T-cell (primary cell): ENCODE results near the gene TAF4. TPM values are rescaled to one million over a fixed set of nuclear protein-coding genes. Genes with fewer than 3 reads are reported as not detected.

Experiments
- ATAC-seq, 4 experiments: fragments of 200-7000 bp in 3 of 4; fragments of 150-1000 bp in 1 of 4; cut with Tn5 transposase; replicated peaks in 1 of 4; 1 replicate in 3 of 4; 2 replicates in 1 of 4; pipeline ENCODE4 v1.10.0; 2021; ENCODE audit warnings: moderate library complexity in 3 of 4, mild to moderate bottlenecking in 2 of 4, moderate number of reproducible peaks in 1 of 4
- CTCF ChIA-PET, 2 donors: fragments of 300-600 bp; sonication (Branson Sonifier 250); formaldehyde crosslinking; loops; one replicate each; lab custom pipeline; 2022; ENCODE audit warnings: antibody characterized with exemption in 2 of 2; lab: Charles Lee
- POLR2A ChIA-PET, 2 donors: fragments of 300-600 bp; sonication (Branson Sonifier 250); formaldehyde crosslinking; loops; one replicate each; lab custom pipeline; 2022; ENCODE audit warnings: antibody characterized with exemption in 2 of 2; lab: Charles Lee
- DNase-seq, 35 experiments: peaks; one replicate each; pipeline versions ENCODE4 v3.0.0 to v3.0.0-alpha.2; 2013 to 2023
- H3K27ac ChIP-seq: one replicate; pipeline ENCODE4 v1.5.1; 2013; ENCODE audit warnings: low read length
- H3K27me3 ChIP-seq, 2 experiments: replicated peaks in 1 of 2; 1 replicate in 1 of 2; 2 replicates in 1 of 2; pipeline versions ENCODE4 v1.6.1 to v1.7.0; 2013; ENCODE audit warnings: low read length in 1 of 2, mixed read lengths in 1 of 2; ENCODE audit not compliant: control insufficient read depth in 2 of 2, insufficient read depth in 2 of 2; ENCODE audit errors: extremely low read depth in 1 of 2
- H3K36me3 ChIP-seq, 2 donors: 1 replicate in 1 of 2; 2 replicates in 1 of 2; pipeline versions ENCODE4 v1.6.1 to v1.7.0; 2013; ENCODE audit warnings: low read length in 1 of 2; ENCODE audit not compliant: control insufficient read depth in 2 of 2, insufficient read depth in 1 of 2; ENCODE audit errors: extremely low read depth in 1 of 2
- H3K4me1 ChIP-seq, 2 experiments: 1 replicate in 1 of 2; 2 replicates in 1 of 2; pipeline versions ENCODE4 v1.6.1 to v1.7.0; 2013; ENCODE audit warnings: low read length in 2 of 2, mixed read lengths in 1 of 2; ENCODE audit not compliant: insufficient read depth in 2 of 2, control insufficient read depth in 1 of 2; ENCODE audit errors: extremely low read depth in 1 of 2
- H3K4me3 ChIP-seq, 2 donors: 1 replicate in 1 of 2; 2 replicates in 1 of 2; pipeline versions ENCODE4 v1.5.1 to v1.7.0; 2013; ENCODE audit warnings: mild to moderate bottlenecking in 2 of 2, low read length in 1 of 2, moderate library complexity in 1 of 2; ENCODE audit not compliant: control insufficient read depth in 1 of 2; ENCODE audit errors: extremely low read depth in 1 of 2
- H3K9me3 ChIP-seq: 2 replicates; pipeline ENCODE4 v1.7.0; 2013
- H3K27ac Mint-ChIP-seq, 2 donors: one replicate each; pipeline ENCODE4 v1.8.0; 2020 to 2021; ENCODE audit warnings: mild to moderate bottlenecking in 2 of 2, mixed read lengths in 2 of 2
- H3K27me3 Mint-ChIP-seq, 2 donors: one replicate each; pipeline ENCODE4 v1.8.0; 2021 to 2022; ENCODE audit warnings: mixed read lengths in 2 of 2
- H3K36me3 Mint-ChIP-seq: one replicate; pipeline ENCODE4 v1.8.0; 2021; ENCODE audit warnings: mixed read lengths
- H3K4me1 Mint-ChIP-seq, 3 donors: one replicate each; pipeline ENCODE4 v1.8.0; 2020 to 2022; ENCODE audit warnings: mixed read lengths in 3 of 3, mild to moderate bottlenecking in 1 of 3
- H3K4me3 Mint-ChIP-seq, 3 donors: one replicate each; pipeline ENCODE4 v1.8.0; 2020 to 2022; ENCODE audit warnings: mild to moderate bottlenecking in 3 of 3, mixed read lengths in 3 of 3, moderate library complexity in 3 of 3
- H3K9me3 Mint-ChIP-seq, 3 donors: one replicate each; pipeline ENCODE4 v1.8.0; 2020 to 2022; ENCODE audit warnings: mixed read lengths in 3 of 3
- WGBS: methylation state at CpG from one replicate; pipeline ENCODE4 v1.1.5; 2013; ENCODE audit warnings: missing lambda C conversion rate; ENCODE audit not compliant: insufficient coverage; 5-methylcytosine and 5-hydroxymethylcytosine counted together
- total RNA-seq, 35 experiments: library from RNA in 6 of 35; stranded (reverse) in 6 of 35; fragments of 120-200 nt in 1 of 35; gene quantifications; one replicate each; pipeline versions ENCODE4 v1.2.1 to v1.2.4 and lab custom pipeline; 2013 to 2026

Gene TAF4
- total RNA-seq, 5 donors from 2014 or later (not counting 1 experiment from before 2014, with no cell fraction given): 21.7 to 39.5 (median 35.2) TPM

DNA sequence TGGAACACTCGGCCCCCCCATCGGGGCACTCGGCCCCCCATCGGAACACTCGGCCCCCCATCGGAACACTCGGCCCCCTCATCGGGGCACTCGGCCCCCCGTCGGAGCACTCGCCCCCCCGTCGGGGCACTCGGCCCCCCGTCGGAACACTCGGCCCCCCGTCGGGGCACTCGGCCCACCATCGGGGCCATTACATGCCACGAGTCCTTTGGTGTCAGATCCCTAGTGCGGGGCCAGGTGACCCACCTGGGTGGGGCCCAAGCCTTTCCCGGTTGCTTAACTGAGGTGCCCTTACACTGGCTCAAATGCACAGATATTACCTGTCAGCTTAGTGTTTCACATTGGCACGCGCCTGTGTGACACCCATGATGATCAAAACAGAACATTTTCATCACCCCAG is 95.9 kb downstream of the TAF4 start:
- ChIA-PET POLR2A (no interaction called here), CTCF (no interaction called here)
- no peak for ATAC-seq

DNA sequence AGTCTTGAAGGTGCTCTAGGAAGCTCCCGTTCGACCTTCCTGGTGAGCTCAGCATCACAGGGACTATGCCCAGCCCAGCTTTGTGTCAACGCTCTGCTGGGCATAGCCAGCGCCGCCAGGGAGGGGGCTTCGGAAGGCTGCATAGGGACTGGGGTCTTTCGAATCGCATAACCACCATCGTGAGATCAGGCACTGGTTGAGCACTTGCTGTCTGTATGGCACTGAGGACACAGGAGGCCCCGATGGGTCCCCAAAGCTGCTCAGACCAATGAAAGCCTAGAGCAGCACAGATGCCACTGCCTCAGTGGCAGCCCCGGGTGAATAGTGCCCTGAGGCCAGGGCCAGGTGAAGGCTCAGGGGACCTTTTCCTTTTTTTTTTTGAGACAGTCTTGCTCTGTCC is 96.7 kb downstream of the TAF4 start:
- DNase-seq (no peak), ATAC-seq (no peak)
- ChIA-PET CTCF (no interaction called here), POLR2A (no interaction called here)
- no peak overlapping the region for H3K27ac ChIP-seq
- no peaks in the 10 kb centered on the region for H3K9me3 ChIP-seq
- Mint-ChIP-seq H3K27ac (no peak overlapping the region), H3K27me3 (peaks cover 4 to 26% of the 10 kb centered on the region in 2 donors), H3K4me3 (no peak overlapping the region), H3K4me1 (peaks cover 0 to 5% (median 0%) of the 10 kb centered on the region in 3 donors), H3K9me3 (peaks cover 0 to 5% (median 0%) of the 10 kb centered on the region in 3 donors), H3K36me3 (peaks cover 22% of the 10 kb centered on the region)
- peaks cover 0 to 36% of the 10 kb centered on the region in 2 experiments for H3K27me3 ChIP-seq
- 95% methylated on average over 11 of the region's 11 CpGs for WGBS
- no peak overlapping the region for H3K4me3 ChIP-seq
- peaks cover 3 to 10% of the 10 kb centered on the region in 2 donors for H3K36me3 ChIP-seq
- peaks cover 0 to 4% of the 10 kb centered on the region in 2 experiments for H3K4me1 ChIP-seq

More for the DNA sequence above, 95.9 kb downstream of the TAF4 start:
- Mint-ChIP-seq H3K9me3 (peaks cover 0 to 5% (median 0%) of the 10 kb centered on the region in 3 donors), H3K4me1 (peaks cover 0 to 5% (median 0%) of the 10 kb centered on the region in 3 donors), H3K27me3 (peaks cover 4 to 23% of the 10 kb centered on the region in 2 donors), H3K4me3 (no peak overlapping the region), H3K27ac (no peak overlapping the region), H3K36me3 (peaks cover 30% of the 10 kb centered on the region)
- no peak overlapping the region for H3K4me3 ChIP-seq
- no peak overlapping the region for H3K27ac ChIP-seq
- peaks cover 9 to 17% of the 10 kb centered on the region in 2 donors for H3K36me3 ChIP-seq
- WGBS: 93% methylated on average over 14 of the region's 27 CpGs
- H3K9me3 ChIP-seq: no peaks in the 10 kb centered on the region
- no peak for DNase-seq
- H3K4me1 ChIP-seq: peaks cover 0 to 4% of the 10 kb centered on the region in 2 experiments
- peaks cover 0 to 32% of the 10 kb centered on the region in 2 experiments for H3K27me3 ChIP-seq

DNA sequence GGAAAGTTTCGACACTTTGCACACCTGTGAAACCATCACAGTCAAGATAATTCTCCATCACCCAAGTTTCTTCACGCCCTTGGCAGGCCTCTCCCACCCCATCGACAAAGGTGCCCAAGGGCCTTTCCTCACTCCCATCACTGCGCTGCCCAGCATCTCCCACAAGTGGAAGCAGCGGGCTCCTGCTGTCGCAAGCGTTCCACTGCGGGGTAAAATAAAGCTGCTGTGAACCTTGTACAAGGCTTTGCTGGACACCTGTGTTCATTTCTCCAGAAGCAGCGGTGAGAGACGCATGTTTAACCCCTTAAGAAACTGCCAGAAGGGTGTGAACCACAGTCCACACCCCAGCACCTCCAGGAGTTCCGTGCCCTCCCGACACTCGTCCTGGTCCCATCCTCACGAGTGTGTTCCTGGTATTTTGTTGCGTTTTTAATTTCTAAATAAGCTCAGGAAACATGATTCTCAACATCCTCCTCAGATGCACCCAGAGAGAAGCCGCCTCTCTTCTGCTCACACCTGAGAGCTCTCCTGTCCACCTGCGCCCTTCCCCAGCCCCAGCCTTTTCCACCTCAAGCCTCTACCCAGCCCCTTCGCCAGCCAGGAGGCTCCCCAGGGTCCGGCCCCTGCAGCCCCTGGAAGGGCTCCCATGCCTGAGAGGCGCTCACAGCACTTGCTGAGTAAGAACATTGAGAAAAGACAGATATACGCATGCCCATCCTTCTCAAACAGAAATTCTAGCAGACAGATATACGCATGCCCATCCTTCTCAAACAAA is 97.5 kb downstream of the TAF4 start:
- Histone ChIP-seq H3K4me3 (no peak overlapping the region), H3K27ac (no peak overlapping the region), H3K9me3 (no peaks in the 10 kb centered on the region), H3K27me3 (peaks cover 0 to 36% of the 10 kb centered on the region in 2 experiments), H3K36me3 (peaks cover 0 to 5% of the 10 kb centered on the region in 2 donors), H3K4me1 (peaks cover 0 to 4% of the 10 kb centered on the region in 2 experiments)
- ChIA-PET CTCF (no interaction called here), POLR2A (no interaction called here)
- DNase-seq: no peak
- no peak overlapping the region for H3K4me3 Mint-ChIP-seq
- no peak overlapping the region for H3K27ac Mint-ChIP-seq
- peaks cover 0 to 5% (median 4%) of the 10 kb centered on the region in 3 donors for H3K9me3 Mint-ChIP-seq
- peaks cover 0 to 5% (median 0%) of the 10 kb centered on the region in 3 donors for H3K4me1 Mint-ChIP-seq
- no peak for ATAC-seq
- H3K27me3 Mint-ChIP-seq: peaks cover 9 to 33% of the 10 kb centered on the region in 2 donors
- WGBS: 84% methylated on average over 18 of the region's 22 CpGs
- peaks cover 15% of the 10 kb centered on the region for H3K36me3 Mint-ChIP-seq

DNA sequence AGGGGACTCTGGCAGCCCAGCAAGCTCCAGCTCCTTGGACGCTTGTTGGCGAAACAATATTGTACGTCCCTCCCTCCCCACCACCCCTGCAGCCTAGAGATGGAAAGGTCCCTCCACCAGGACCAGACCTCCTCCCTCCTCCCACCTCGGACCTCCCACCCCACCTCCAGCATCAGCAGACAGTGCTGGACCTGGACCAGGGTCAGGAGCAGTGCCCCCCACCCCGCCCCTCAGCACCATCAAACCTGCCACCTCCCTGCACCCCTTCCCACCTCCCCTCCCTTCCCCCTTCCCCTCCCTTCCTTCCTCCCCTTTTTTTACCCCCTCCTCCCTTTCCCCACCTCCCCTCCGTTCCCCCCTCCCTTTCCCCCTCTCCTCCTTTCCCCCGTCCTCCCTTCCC is 98.4 kb downstream of the TAF4 start:
- H3K9me3 ChIP-seq: no peaks in the 10 kb centered on the region
- peaks cover 6% of the 10 kb centered on the region for H3K36me3 Mint-ChIP-seq
- DNase-seq (no peak), ATAC-seq (no peak)
- H3K4me1 Mint-ChIP-seq: peaks cover 0 to 5% (median 0%) of the 10 kb centered on the region in 3 donors
- H3K36me3 ChIP-seq: no peaks in the 10 kb centered on the region
- CTCF ChIA-PET: no interaction called here
- H3K27ac Mint-ChIP-seq: no peak overlapping the region
- WGBS: 100% methylated on average over 2 of the region's 7 CpGs
- H3K9me3 Mint-ChIP-seq: peaks cover 0 to 4% (median 3%) of the 10 kb centered on the region in 3 donors
- H3K4me3 Mint-ChIP-seq: no peak overlapping the region
- H3K27me3 Mint-ChIP-seq: peaks cover 9 to 35% of the 10 kb centered on the region in 2 donors
- no peak overlapping the region for H3K27ac ChIP-seq
- POLR2A ChIA-PET: no interaction called here
- peaks cover 0 to 40% of the 10 kb centered on the region in 2 experiments for H3K27me3 ChIP-seq
- no peak overlapping the region for H3K4me3 ChIP-seq
- H3K4me1 ChIP-seq: peaks cover 0 to 4% of the 10 kb centered on the region in 2 experiments

DNA sequence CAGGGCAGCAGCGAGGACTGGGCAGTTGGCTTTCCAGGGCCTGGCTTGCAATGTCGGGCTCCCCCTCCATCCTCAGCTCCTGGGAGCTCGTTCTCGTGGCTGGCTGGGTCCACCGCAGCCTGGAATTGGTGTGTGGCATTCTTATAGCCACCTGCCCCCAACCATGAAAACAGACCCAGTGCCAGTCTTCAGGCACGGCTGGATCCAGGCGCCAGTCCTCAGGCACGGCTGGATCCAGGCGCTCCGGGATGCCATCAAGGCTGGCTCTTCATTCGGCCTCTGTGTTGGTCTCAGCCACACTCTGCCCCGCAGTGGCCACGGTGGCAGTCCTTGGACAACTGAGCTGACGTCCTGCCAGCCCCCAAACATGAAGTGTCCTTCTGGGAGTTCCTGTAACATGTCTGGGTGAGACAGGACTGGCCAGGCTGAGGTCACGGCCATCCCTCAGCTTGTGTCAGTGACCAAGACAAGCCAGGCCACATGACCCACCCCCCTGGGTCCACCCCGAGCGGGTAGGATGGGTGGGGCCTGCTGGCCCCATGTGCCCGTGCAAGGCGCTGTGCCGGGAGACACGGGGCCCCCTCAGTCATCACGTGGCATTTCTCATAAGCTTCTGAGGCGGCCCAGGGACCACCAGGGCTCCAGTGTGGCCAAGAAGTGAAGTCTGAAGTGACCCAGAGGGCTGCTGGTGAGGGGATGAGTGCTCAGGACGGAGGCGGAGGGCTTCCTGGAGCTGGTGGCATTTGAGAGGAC is 99.0 kb downstream of the TAF4 start:
- WGBS: 89% methylated on average over 22 of the region's 25 CpGs
- ChIA-PET CTCF (no interaction called here), POLR2A (no interaction called here)
- H3K4me1 Mint-ChIP-seq: peaks cover 0 to 5% (median 0%) of the 10 kb centered on the region in 3 donors
- ATAC-seq (no peak), DNase-seq (no peak)
- no peak overlapping the region for H3K4me3 Mint-ChIP-seq
- peaks cover 0 to 42% of the 10 kb centered on the region in 2 experiments for H3K27me3 ChIP-seq
- H3K9me3 ChIP-seq: no peaks in the 10 kb centered on the region
- H3K4me1 ChIP-seq: peaks cover 0 to 4% of the 10 kb centered on the region in 2 experiments
- no peak overlapping the region for H3K27ac ChIP-seq
- peaks cover 0 to 4% (median 0%) of the 10 kb centered on the region in 3 donors for H3K9me3 Mint-ChIP-seq
- peaks cover 9 to 39% of the 10 kb centered on the region in 2 donors for H3K27me3 Mint-ChIP-seq
- peaks cover 9% of the 10 kb centered on the region for H3K36me3 Mint-ChIP-seq
- H3K4me3 ChIP-seq: no peak overlapping the region
- H3K27ac Mint-ChIP-seq: no peak overlapping the region
- no peaks in the 10 kb centered on the region for H3K36me3 ChIP-seq
